Measurements from ENCODE around the gene PAQR8. TPM values are rescaled to one million over a fixed set of nuclear protein-coding genes. Genes with fewer than 3 reads are reported as not detected.
A peak's percentile ranks its signal among the peaks of the same experiment; 100 is the strongest.

Gene PAQR8
- total and polyA plus RNA-seq, 5 donors from 2014 or later: 5.4 to 18.5 (median 13.2) TPM

DNA sequence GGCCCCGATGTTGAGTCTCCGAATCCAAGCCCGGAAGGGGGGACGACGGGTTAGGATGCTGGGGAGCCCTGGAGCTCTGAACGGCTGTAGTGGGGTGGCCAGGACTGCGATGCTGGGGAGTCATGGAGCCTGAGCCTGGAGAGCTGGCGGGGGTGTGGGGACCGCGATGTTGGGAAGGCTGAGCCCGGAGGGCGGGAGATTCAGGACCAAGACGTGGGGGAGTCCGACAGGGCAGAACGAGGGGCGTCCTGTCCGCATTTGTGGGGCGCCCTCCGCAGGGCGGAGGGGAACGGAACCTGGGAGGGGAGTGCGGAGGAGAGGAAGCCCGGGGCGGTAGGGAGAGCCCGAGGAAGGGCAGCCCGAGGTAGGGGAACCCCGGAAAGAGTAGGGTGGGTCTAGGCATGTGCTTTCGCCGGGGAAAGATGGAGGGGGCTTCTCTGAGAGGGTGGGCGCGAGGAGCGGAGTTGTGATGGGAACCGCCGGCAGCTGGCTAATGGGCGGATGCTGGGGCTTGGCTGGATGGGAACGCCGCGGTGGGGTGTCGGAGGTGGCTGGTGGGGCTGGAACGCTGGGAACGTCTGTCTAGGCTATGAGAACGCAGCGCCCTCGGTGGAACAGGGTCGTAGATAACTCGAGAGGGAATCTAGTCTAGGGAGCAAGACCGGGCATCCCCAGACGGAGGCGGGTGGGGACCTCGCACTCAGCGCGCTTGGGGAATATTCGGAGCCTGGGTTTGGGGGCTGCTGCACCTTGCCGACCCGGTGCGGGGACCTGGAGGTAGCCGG, 684 bp downstream of the PAQR8 start:
- Mint-ChIP-seq H3K36me3 (peaks cover 3% of the 10 kb centered on the region), H3K27me3 (no peaks in the 10 kb centered on the region), H3K27ac (peak overlapping the region; percentile 90 to 96 (median 93)), H3K4me3 (peak overlapping the region; percentile 98 to 99 (median 98)), H3K4me1 (peaks cover 28 to 55% (median 32%) of the 10 kb centered on the region in 4 donors), H3K9me3 (no peaks in the 10 kb centered on the region)
- no peaks in the 10 kb centered on the region for H3K9me3 ChIP-seq (ENCODE audit: control insufficient read depth in 2 of 2, low read length in 2 of 2)
- peak overlapping the region; percentile 83 for H3K27ac ChIP-seq (ENCODE audit: insufficient read depth, low read length, poor library complexity, severe bottlenecking)
- H3K36me3 ChIP-seq (ENCODE audit: control insufficient read depth, insufficient read depth, low read length): peaks cover 7% of the 10 kb centered on the region
- peak in 2 of 3 donors; percentile 13 to 34 for DNase-seq
- H3K4me3 ChIP-seq (ENCODE audit: low read depth, low read length): peak overlapping the region; percentile 56
- ATAC-seq (ENCODE audit: low read depth in 2 of 2): peak; percentile 32 to 42
- no peaks in the 10 kb centered on the region for H3K27me3 ChIP-seq (ENCODE audit: control insufficient read depth, insufficient read depth, low read length)
- peaks cover 36% of the 10 kb centered on the region for H3K4me1 ChIP-seq (ENCODE audit: control insufficient read depth, insufficient read depth, low read length, poor library complexity, severe bottlenecking)

DNA sequence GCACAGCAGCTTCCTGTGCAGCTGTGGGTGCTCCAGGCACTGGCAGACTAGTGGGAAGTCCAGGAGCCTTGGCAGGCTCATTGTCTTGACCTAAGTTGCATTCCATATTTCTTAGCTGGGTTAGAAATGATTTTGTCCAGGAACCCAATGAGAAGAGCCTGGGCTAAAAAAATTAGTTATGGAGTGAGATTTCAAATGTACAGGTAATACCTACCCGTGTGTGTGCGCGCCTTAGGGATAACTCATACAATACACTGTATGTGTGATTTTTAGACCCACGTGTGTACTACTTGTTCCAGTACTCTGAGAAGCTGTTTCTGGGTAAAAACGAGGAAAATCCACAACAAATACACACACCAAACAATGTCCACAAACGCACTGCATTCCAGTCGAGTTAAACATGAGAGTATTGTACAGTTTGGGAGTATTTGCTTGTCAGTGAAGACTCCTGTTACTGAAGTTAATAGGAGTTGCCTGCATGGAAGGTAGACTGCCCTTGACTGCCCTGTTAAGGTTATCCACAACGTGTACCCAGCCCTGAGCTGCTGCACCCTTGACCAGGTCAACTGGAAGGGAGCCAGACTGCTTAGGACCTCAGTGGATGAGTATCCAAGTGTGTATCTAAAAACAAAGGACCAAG, 1.4 kb downstream of the PAQR8 start:
- Mint-ChIP-seq H3K4me1 (peaks cover 30 to 62% (median 38%) of the 10 kb centered on the region in 4 donors), H3K4me3 (peak overlapping the region; percentile 98 to 99 (median 98))

DNA sequence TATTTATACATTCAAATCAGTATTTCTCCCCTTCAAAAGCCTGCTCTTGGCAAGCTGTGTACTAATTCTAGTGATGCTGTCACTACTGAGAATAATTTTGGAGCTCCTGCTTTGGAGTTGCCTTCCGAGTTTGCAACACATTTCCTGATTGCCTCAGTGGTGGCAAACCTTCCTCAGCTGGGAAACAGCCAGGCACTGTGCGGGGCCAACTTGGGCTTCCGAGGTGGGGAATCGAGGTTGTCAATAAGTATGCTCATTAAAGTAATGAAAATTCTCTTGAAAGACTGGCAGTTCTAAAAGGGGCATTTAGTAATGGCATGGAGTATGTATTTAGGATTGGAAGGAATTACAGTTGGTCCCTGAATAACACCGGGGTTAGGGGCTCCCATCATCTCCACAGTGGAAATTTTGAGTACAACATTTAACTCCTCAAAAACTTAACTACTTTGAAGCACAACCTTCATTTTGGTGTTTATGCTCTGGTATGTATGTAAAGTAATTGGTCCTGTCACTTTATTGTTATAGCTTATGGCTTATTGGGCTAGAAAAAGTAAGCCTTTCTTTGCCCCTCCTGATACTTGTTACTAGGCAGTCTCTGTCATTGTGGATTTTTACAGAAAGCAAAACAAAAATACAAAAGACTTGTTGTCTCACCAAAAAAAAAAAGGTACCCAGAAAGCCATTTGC, 2.7 kb downstream of the PAQR8 start:
- Mint-ChIP-seq H3K9me3 (no peaks in the 10 kb centered on the region), H3K27me3 (no peaks in the 10 kb centered on the region), H3K27ac (peak overlapping the region; percentile 20 to 93 (median 66)), H3K36me3 (peaks cover 19% of the 10 kb centered on the region), H3K4me3 (peak overlapping the region; percentile 63 to 99 (median 81)), H3K4me1 (peaks cover 28 to 72% (median 47%) of the 10 kb centered on the region in 4 donors)
- ATAC-seq (ENCODE audit: low read depth in 2 of 2) (no peak), DNase-seq (no peak)
- H3K4me1 ChIP-seq (ENCODE audit: control insufficient read depth, insufficient read depth, low read length, poor library complexity, severe bottlenecking): peaks cover 36% of the 10 kb centered on the region
- H3K9me3 ChIP-seq (ENCODE audit: control insufficient read depth in 2 of 2, low read length in 2 of 2): no peaks in the 10 kb centered on the region
- peaks cover 20% of the 10 kb centered on the region for H3K36me3 ChIP-seq (ENCODE audit: control insufficient read depth, insufficient read depth, low read length)
- peak overlapping the region; percentile 56 for H3K4me3 ChIP-seq (ENCODE audit: low read depth, low read length)
- H3K27me3 ChIP-seq (ENCODE audit: control insufficient read depth, insufficient read depth, low read length): no peaks in the 10 kb centered on the region
- H3K27ac ChIP-seq (ENCODE audit: insufficient read depth, low read length, poor library complexity, severe bottlenecking): no peak overlapping the region

More for the DNA sequence above, 1.4 kb downstream of the PAQR8 start:
- no peaks in the 10 kb centered on the region for H3K27me3 ChIP-seq (ENCODE audit: control insufficient read depth, insufficient read depth, low read length)
- H3K9me3 ChIP-seq (ENCODE audit: control insufficient read depth in 2 of 2, low read length in 2 of 2): no peaks in the 10 kb centered on the region
- H3K4me1 ChIP-seq (ENCODE audit: control insufficient read depth, insufficient read depth, low read length, poor library complexity, severe bottlenecking): peaks cover 36% of the 10 kb centered on the region
- H3K27ac ChIP-seq (ENCODE audit: insufficient read depth, low read length, poor library complexity, severe bottlenecking): peak overlapping the region; percentile 83
- Mint-ChIP-seq H3K9me3 (no peaks in the 10 kb centered on the region), H3K27me3 (no peaks in the 10 kb centered on the region), H3K27ac (peak overlapping the region; percentile 26 to 96 (median 93)), H3K36me3 (peaks cover 10% of the 10 kb centered on the region)
- ATAC-seq (ENCODE audit: low read depth in 2 of 2) (no peak), DNase-seq (no peak)
- peaks cover 14% of the 10 kb centered on the region for H3K36me3 ChIP-seq (ENCODE audit: control insufficient read depth, insufficient read depth, low read length)
- H3K4me3 ChIP-seq (ENCODE audit: low read depth, low read length): peak overlapping the region; percentile 56

GRCh38 chr6:52365317-52365716, 3.4 kb downstream of the PAQR8 start:
- Mint-ChIP-seq H3K36me3 (peaks cover 24% of the 10 kb centered on the region), H3K9me3 (no peaks in the 10 kb centered on the region), H3K4me1 (peaks cover 25 to 77% (median 53%) of the 10 kb centered on the region in 4 donors), H3K4me3 (peak overlapping the region in 3 of 4 donors; percentile 1 to 99 (median 63)), H3K27ac (peak overlapping the region in 1 of 3 donors; percentile 93), H3K27me3 (no peaks in the 10 kb centered on the region)
- H3K27ac ChIP-seq (ENCODE audit: insufficient read depth, low read length, poor library complexity, severe bottlenecking): no peak overlapping the region
- no peaks in the 10 kb centered on the region for H3K27me3 ChIP-seq (ENCODE audit: control insufficient read depth, insufficient read depth, low read length)
- H3K36me3 ChIP-seq (ENCODE audit: control insufficient read depth, insufficient read depth, low read length): peaks cover 21% of the 10 kb centered on the region
- ATAC-seq (ENCODE audit: low read depth in 2 of 2): no peak
- H3K4me1 ChIP-seq (ENCODE audit: control insufficient read depth, insufficient read depth, low read length, poor library complexity, severe bottlenecking): peaks cover 36% of the 10 kb centered on the region
- DNase-seq: no peak
- no peaks in the 10 kb centered on the region for H3K9me3 ChIP-seq (ENCODE audit: control insufficient read depth in 2 of 2, low read length in 2 of 2)
- no peak overlapping the region for H3K4me3 ChIP-seq (ENCODE audit: low read depth, low read length)

DNA sequence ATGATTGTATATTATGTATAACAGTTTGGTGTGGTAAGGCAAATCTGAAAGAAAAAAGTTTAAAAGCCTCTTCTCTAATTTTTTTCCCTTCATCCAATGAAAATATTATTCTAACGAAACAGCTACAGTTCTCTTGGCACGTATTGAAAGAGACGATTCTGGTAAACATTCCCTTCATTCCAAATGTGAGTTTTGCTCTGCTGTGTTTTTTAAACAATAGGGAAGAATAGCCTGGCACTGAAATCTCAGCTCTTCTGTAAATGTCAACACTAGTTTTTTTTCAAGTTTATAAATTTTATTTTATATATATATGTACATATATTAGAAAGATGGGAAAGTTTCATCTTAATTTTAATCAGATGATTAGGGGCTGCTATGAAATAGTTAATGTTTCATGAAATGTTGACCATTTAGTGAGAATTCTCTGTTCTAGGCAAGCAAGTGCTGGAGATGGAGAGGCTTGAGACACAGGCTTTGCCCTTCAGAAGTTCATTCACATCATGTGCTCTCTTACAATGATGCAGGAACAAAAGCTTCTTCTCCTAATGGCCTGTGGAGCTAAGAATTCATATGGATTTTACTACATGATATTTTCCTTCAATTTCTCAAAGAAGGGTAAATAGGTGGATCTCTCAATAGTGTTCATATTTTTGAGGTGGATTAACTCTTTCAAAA, 4.1 kb downstream of the PAQR8 start:
- no peaks in the 10 kb centered on the region for H3K9me3 ChIP-seq (ENCODE audit: control insufficient read depth in 2 of 2, low read length in 2 of 2)
- Mint-ChIP-seq H3K9me3 (peaks cover 0 to 2% (median 0%) of the 10 kb centered on the region in 7 donors), H3K4me1 (peaks cover 25 to 84% (median 60%) of the 10 kb centered on the region in 4 donors), H3K27me3 (no peaks in the 10 kb centered on the region), H3K27ac (no peak overlapping the region), H3K4me3 (peak overlapping the region in 2 of 4 donors; percentile 8 to 63), H3K36me3 (peaks cover 29% of the 10 kb centered on the region)
- H3K27me3 ChIP-seq (ENCODE audit: control insufficient read depth, insufficient read depth, low read length): no peaks in the 10 kb centered on the region
- H3K27ac ChIP-seq (ENCODE audit: insufficient read depth, low read length, poor library complexity, severe bottlenecking): no peak overlapping the region
- ATAC-seq (ENCODE audit: low read depth in 2 of 2) (no peak), DNase-seq (no peak)
- peaks cover 36% of the 10 kb centered on the region for H3K4me1 ChIP-seq (ENCODE audit: control insufficient read depth, insufficient read depth, low read length, poor library complexity, severe bottlenecking)
- H3K36me3 ChIP-seq (ENCODE audit: control insufficient read depth, insufficient read depth, low read length): peaks cover 21% of the 10 kb centered on the region
- H3K4me3 ChIP-seq (ENCODE audit: low read depth, low read length): no peak overlapping the region

GRCh38 chr6:52368002-52368401, 6.1 kb downstream of the PAQR8 start:
- no peak overlapping the region for H3K4me3 Mint-ChIP-seq
- H3K4me3 ChIP-seq (ENCODE audit: low read depth, low read length): no peak overlapping the region
- H3K4me1 Mint-ChIP-seq: peaks cover 25 to 80% (median 64%) of the 10 kb centered on the region in 4 donors
- ATAC-seq (ENCODE audit: low read depth in 2 of 2) (no peak), DNase-seq (no peak)
- H3K27me3 Mint-ChIP-seq: no peaks in the 10 kb centered on the region
- peaks cover 21% of the 10 kb centered on the region for H3K36me3 ChIP-seq (ENCODE audit: control insufficient read depth, insufficient read depth, low read length)
- peak overlapping the region in 1 of 3 donors; percentile 79 for H3K27ac Mint-ChIP-seq
- peaks cover 35% of the 10 kb centered on the region for H3K36me3 Mint-ChIP-seq
- H3K9me3 ChIP-seq (ENCODE audit: control insufficient read depth in 2 of 2, low read length in 2 of 2): no peaks in the 10 kb centered on the region
- no peaks in the 10 kb centered on the region for H3K27me3 ChIP-seq (ENCODE audit: control insufficient read depth, insufficient read depth, low read length)
- H3K4me1 ChIP-seq (ENCODE audit: control insufficient read depth, insufficient read depth, low read length, poor library complexity, severe bottlenecking): peaks cover 24% of the 10 kb centered on the region
- no peak overlapping the region for H3K27ac ChIP-seq (ENCODE audit: insufficient read depth, low read length, poor library complexity, severe bottlenecking)
- peaks cover 0 to 5% (median 0%) of the 10 kb centered on the region in 7 donors for H3K9me3 Mint-ChIP-seq

GRCh38 chr6:52369234-52369633, 7.3 kb downstream of the PAQR8 start:
- peaks cover 24% of the 10 kb centered on the region for H3K36me3 ChIP-seq (ENCODE audit: control insufficient read depth, insufficient read depth, low read length)
- ATAC-seq (ENCODE audit: low read depth in 2 of 2) (no peak), DNase-seq (no peak)
- Mint-ChIP-seq H3K27ac (peak overlapping the region in 1 of 3 donors; percentile 26), H3K4me1 (peaks cover 17 to 76% (median 63%) of the 10 kb centered on the region in 4 donors), H3K27me3 (no peaks in the 10 kb centered on the region), H3K9me3 (peaks cover 0 to 9% (median 6%) of the 10 kb centered on the region in 7 donors), H3K4me3 (no peak overlapping the region), H3K36me3 (peaks cover 45% of the 10 kb centered on the region)
- H3K27me3 ChIP-seq (ENCODE audit: control insufficient read depth, insufficient read depth, low read length): no peaks in the 10 kb centered on the region
- no peaks in the 10 kb centered on the region for H3K9me3 ChIP-seq (ENCODE audit: control insufficient read depth in 2 of 2, low read length in 2 of 2)
- no peak overlapping the region for H3K27ac ChIP-seq (ENCODE audit: insufficient read depth, low read length, poor library complexity, severe bottlenecking)
- no peak overlapping the region for H3K4me3 ChIP-seq (ENCODE audit: low read depth, low read length)
- H3K4me1 ChIP-seq (ENCODE audit: control insufficient read depth, insufficient read depth, low read length, poor library complexity, severe bottlenecking): peaks cover 12% of the 10 kb centered on the region
